Caco-2 (cell line): ENCODE results near the gene APAF1. TPM values are rescaled to one million over a fixed set of nuclear protein-coding genes. Genes with fewer than 3 reads are reported as not detected.
A peak's percentile ranks its signal among the peaks of the same experiment; 100 is the strongest.

Source experiments
- BruUV-seq: library from RNA; stranded (reverse); fragments of 400-500 nt; replicated peaks from 2 replicates; lab custom pipeline; 2021; lab: Mats Ljungman, UMichigan
- CTCF ChIA-PET: fragments of 300-600 bp; sonication (Branson Sonifier 250); formaldehyde crosslinking; loops from one replicate; lab custom pipeline; 2022; ENCODE audit warnings: antibody characterized with exemption; lab: Charles Lee
- POLR2A ChIA-PET: fragments of 300-600 bp; sonication (Branson Sonifier 250); formaldehyde crosslinking; loops from one replicate; lab custom pipeline; 2022; ENCODE audit warnings: antibody characterized with exemption; lab: Charles Lee
- DNase-seq, 2 experiments: peaks; one replicate each; pipeline versions ENCODE4 v3.0.0 to v3.0.0-alpha.2; 2020 to 2022
- H3K27me3 ChIP-seq: replicated peaks from 2 replicates; pipeline ENCODE4 v1.6.0; 2011; ENCODE audit warnings: low read length; ENCODE audit not compliant: control insufficient read depth, insufficient read depth
- H3K36me3 ChIP-seq: 2 replicates; pipeline ENCODE4 v1.5.1; 2011; ENCODE audit warnings: low read length; ENCODE audit not compliant: control insufficient read depth, insufficient read depth
- H3K4me1 ChIP-seq: fragments of 250-450 bp; sonication (Bioruptor Pico); 2 replicates; pipeline ENCODE4 v1.5.1; 2020; ENCODE audit warnings: mild to moderate bottlenecking
- H3K4me3 ChIP-seq: 2 replicates; pipeline ENCODE4 v1.5.1; 2011; ENCODE audit warnings: low read depth, mild to moderate bottlenecking, control low read depth, low read length
- H3K9me3 ChIP-seq: fragments of 250-450 bp; sonication (Bioruptor Pico); 2 replicates; pipeline ENCODE4 v1.5.1; 2020; ENCODE audit warnings: mild to moderate bottlenecking, moderate library complexity
- H3K27ac Mint-ChIP-seq: one replicate; pipeline ENCODE4 v1.8.0; 2022; ENCODE audit warnings: mixed read lengths; ENCODE audit not compliant: unreplicated experiment
- H3K27me3 Mint-ChIP-seq: one replicate; pipeline ENCODE4 v1.8.0; 2022; ENCODE audit warnings: mixed read lengths; ENCODE audit not compliant: insufficient read depth, unreplicated experiment
- H3K36me3 Mint-ChIP-seq: one replicate; pipeline ENCODE4 v1.8.0; 2022; ENCODE audit warnings: mild to moderate bottlenecking, mixed read lengths; ENCODE audit not compliant: insufficient read depth, unreplicated experiment
- H3K4me1 Mint-ChIP-seq: one replicate; pipeline ENCODE4 v1.8.0; 2022; ENCODE audit warnings: low read depth, mixed read lengths; ENCODE audit not compliant: unreplicated experiment
- H3K4me3 Mint-ChIP-seq: one replicate; pipeline ENCODE4 v1.8.0; 2022; ENCODE audit warnings: mild to moderate bottlenecking, moderate library complexity, mixed read lengths; ENCODE audit not compliant: unreplicated experiment
- H3K9me3 Mint-ChIP-seq: one replicate; pipeline ENCODE4 v1.8.0; 2022; ENCODE audit warnings: mixed read lengths; ENCODE audit not compliant: unreplicated experiment
- CTCF ChIP-seq, 2 experiments: fragments of 200-600 bp in 1 of 2; IDR thresholded peaks; 1 replicate in 1 of 2; 2 replicates in 1 of 2; pipeline versions ENCODE4 v1.5.1 to v1.8.0; 2011 to 2022; ENCODE audit warnings: antibody characterized with exemption in 1 of 2, control low read depth in 1 of 2, inconsistent platforms in 1 of 2, low read depth in 1 of 2, low read length in 1 of 2, mild to moderate bottlenecking in 1 of 2, moderate library complexity in 1 of 2; ENCODE audit not compliant: insufficient read depth in 1 of 2, severe bottlenecking in 1 of 2, unreplicated experiment in 1 of 2
- intact Hi-C: fragments of 100-400 bp; cut with micrococcal nuclease; formaldehyde crosslinking; loops from one replicate; pipeline ENCODE4 v1.10.0; 2022; ENCODE audit not compliant: unreplicated experiment
- total RNA-seq: library from RNA; stranded (reverse); gene quantifications from 2 replicates; pipeline ENCODE4 v1.2.3, GENCODE V29; 2022

The APAF1 gene
- total RNA-seq, 1 experiment from 2014 or later: 13.4 TPM

GRCh38 chr12:98644433-98644711 lies 718 bp upstream of the APAF1 start:
- H3K27me3 Mint-ChIP-seq: no peaks in the 10 kb centered on the region
- Histone ChIP-seq H3K27me3 (no peaks in the 10 kb centered on the region), H3K4me1 (peaks cover 4% of the 10 kb centered on the region; the same call in 1 of the 2 replicates), H3K9me3 (no peaks in the 10 kb centered on the region), H3K4me3 (peak overlapping the region; percentile 95), H3K36me3 (no peaks in the 10 kb centered on the region)
- peak in 1 of 2 experiments; percentile 68 for DNase-seq
- intact Hi-C loops: loop anchor here (2.0 kb wide), 2 partner anchors 38 to 78 kb away; no protein-coding TSS in a partner anchor
- ChIA-PET CTCF (interaction anchor here (1.0 to 1.4 kb wide), 3 partner anchors 12 to 354 kb away, joined by 4 read pairs; no protein-coding TSS in a partner anchor), POLR2A (interaction anchor here (1.0 kb wide), 1 partner anchor 51 kb away, joined by 12 read pairs; the partner anchor contains the start of gene SLC25A3)
- H3K36me3 Mint-ChIP-seq: peaks cover 16% of the 10 kb centered on the region
- H3K4me3 Mint-ChIP-seq: peak overlapping the region; percentile 86
- H3K9me3 Mint-ChIP-seq: no peaks in the 10 kb centered on the region
- TSS peak; percentile 37 for BruUV-seq
- peaks cover 7% of the 10 kb centered on the region for H3K4me1 Mint-ChIP-seq
- peak overlapping the region; percentile 75 for H3K27ac Mint-ChIP-seq
- TF ChIP-seq CTCF (IDR thresholded peaks at IDR 0.05; ENCODE audit: insufficient read depth in 1 of 2, low read depth in 1 of 2, low read length in 1 of 2, severe bottlenecking in 1 of 2, unreplicated experiment in 1 of 2): peak in 1 of 2 experiments; percentile 14

DNA sequence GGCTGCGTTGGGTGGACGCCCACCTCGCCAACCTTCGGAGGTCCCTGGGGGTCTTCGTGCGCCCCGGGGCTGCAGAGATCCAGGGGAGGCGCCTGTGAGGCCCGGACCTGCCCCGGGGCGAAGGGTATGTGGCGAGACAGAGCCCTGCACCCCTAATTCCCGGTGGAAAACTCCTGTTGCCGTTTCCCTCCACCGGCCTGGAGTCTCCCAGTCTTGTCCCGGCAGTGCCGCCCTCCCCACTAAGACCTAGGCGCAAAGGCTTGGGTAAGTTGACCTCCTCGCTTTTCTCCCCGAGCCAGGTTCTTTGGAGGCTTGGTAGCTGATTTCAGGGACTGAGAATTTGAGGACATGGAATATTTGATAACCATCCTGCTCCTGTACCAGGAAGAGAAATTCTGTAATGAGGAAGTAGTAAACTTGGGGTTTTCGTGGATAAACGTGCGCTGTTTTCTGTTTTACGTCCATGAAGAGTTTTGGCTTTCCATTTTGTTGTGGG lies 530 bp downstream of the APAF1 start:
- no peak for TF ChIP-seq CTCF (IDR thresholded peaks at IDR 0.05; ENCODE audit: insufficient read depth in 1 of 2, low read depth in 1 of 2, low read length in 1 of 2, severe bottlenecking in 1 of 2, unreplicated experiment in 1 of 2)
- Histone ChIP-seq H3K9me3 (no peaks in the 10 kb centered on the region), H3K4me3 (peak overlapping the region; percentile 95), H3K27me3 (no peaks in the 10 kb centered on the region), H3K36me3 (no peaks in the 10 kb centered on the region), H3K4me1 (peaks cover 4% of the 10 kb centered on the region; the same call in 1 of the 2 replicates)
- BruUV-seq: no TSS peak
- peak overlapping the region; percentile 75 for H3K27ac Mint-ChIP-seq
- H3K36me3 Mint-ChIP-seq: peaks cover 23% of the 10 kb centered on the region
- POLR2A ChIA-PET: no interaction called here
- no peaks in the 10 kb centered on the region for H3K9me3 Mint-ChIP-seq
- DNase-seq: peak in 1 of 2 experiments; percentile 34
- intact Hi-C loops: loop anchor here (1.0 to 2.0 kb wide), 3 partner anchors 39 to 79 kb away; partner anchors contain the start of gene SLC25A3
- H3K27me3 Mint-ChIP-seq: no peaks in the 10 kb centered on the region
- peak overlapping the region; percentile 86 for H3K4me3 Mint-ChIP-seq
- CTCF ChIA-PET: no interaction called here
- H3K4me1 Mint-ChIP-seq: peaks cover 7% of the 10 kb centered on the region

DNA sequence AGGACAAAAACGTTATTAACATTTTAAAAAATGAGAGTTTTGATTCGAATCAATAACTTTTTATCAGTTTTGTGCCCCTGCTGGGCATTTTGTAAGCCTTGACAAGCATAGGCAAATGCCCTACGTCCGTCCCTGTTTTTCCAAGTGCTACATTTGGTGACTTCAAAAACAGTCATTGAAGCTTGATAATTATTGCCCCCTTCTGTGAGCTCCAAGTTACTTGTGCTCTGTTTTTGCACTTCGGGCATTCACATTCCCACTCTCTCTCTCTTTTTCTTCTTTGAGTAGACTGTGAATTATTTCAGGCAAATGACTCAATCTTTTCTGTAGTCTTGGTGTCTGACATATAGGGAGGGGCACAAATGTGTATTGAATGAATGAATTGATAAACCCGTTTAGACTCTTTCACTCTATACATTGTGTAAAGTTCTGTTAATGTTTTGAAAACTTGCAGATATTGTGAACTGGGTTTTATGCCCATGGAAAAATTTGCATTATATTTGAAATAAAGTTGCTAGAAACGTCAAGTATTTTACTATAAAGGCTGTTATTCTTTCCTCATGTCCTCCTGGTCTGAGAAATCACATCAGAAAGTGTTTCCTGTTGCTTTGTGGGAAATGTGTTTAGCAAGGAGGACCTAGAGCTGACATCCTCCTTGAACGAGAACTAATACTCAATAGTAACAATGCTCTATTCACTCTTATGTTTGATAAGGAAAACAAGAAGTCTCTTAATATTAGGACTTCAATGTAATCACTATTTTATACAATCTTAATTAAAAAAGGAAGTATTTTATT lies 1.4 kb downstream of the APAF1 start:
- peak overlapping the region; percentile 95 for H3K4me3 ChIP-seq
- H3K9me3 Mint-ChIP-seq: no peaks in the 10 kb centered on the region
- DNase-seq: peak in 1 of 2 experiments; percentile 7
- H3K36me3 ChIP-seq: no peaks in the 10 kb centered on the region
- H3K4me1 ChIP-seq: peaks cover 4% of the 10 kb centered on the region; the same call in 1 of the 2 replicates
- H3K36me3 Mint-ChIP-seq: peaks cover 28% of the 10 kb centered on the region
- ChIA-PET POLR2A (no interaction called here), CTCF (interaction anchor here (0.7 kb wide), 1 partner anchor 80 kb away, joined by 3 read pairs; no protein-coding TSS in a partner anchor)
- intact Hi-C loops: no loop called here
- TF ChIP-seq CTCF (IDR thresholded peaks at IDR 0.05; ENCODE audit: insufficient read depth in 1 of 2, low read depth in 1 of 2, low read length in 1 of 2, severe bottlenecking in 1 of 2, unreplicated experiment in 1 of 2): peak in 1 of 2 experiments; percentile 5
- H3K27ac Mint-ChIP-seq: peak overlapping the region; percentile 75
- H3K4me3 Mint-ChIP-seq: peak overlapping the region; percentile 86
- H3K9me3 ChIP-seq: no peaks in the 10 kb centered on the region
- H3K27me3 Mint-ChIP-seq: no peaks in the 10 kb centered on the region
- no peaks in the 10 kb centered on the region for H3K27me3 ChIP-seq
- peaks cover 7% of the 10 kb centered on the region for H3K4me1 Mint-ChIP-seq
- BruUV-seq: no TSS peak
